HepG2 (cell line): ENCODE measurements around the gene DICER1. TPM values are rescaled to one million over a fixed set of nuclear protein-coding genes. Genes with fewer than 3 reads are reported as not detected.

ENCODE experiments used
- ATAC-seq: fragments of 200-7000 bp; cut with Tn5 transposase; 3 replicates; pipeline ENCODE4 v1.9.1; 2020; ENCODE audit warnings: mild to moderate bottlenecking, moderate library complexity
- BruUV-seq: library from RNA; stranded (reverse); fragments of 400-500 nt; replicated peaks from 2 replicates; lab custom pipeline; 2021; lab: Mats Ljungman, UMichigan
- CTCF ChIA-PET: fragments of 300-600 bp; formaldehyde crosslinking; extraction: SDS; loops from one replicate; lab custom pipeline; 2021; ENCODE audit warnings: low total read pairs, inconsistent platforms, low intra/inter-chr PET ratio; lab: Yijun Ruan, JAX
- POLR2A ChIA-PET: fragments of 350-600 bp; sonication (Branson Sonifier 250); formaldehyde crosslinking; loops from one replicate; lab custom pipeline; 2020; ENCODE audit warnings: antibody characterized with exemption, inconsistent platforms; lab: Yijun Ruan, JAX
- DNase-seq: peaks from one replicate; pipeline ENCODE4 v3.0.0-alpha.2; 2015; ENCODE audit warnings: low spot score
- FAIRE-seq: peaks from 3 replicates; lab custom pipeline; 2011; peaks lifted over from hg19 to GRCh38; lab: Jason Lieb, UNC
- H2AFZ ChIP-seq: one replicate; pipeline ENCODE4 v1.6.1; 2011; ENCODE audit warnings: low read length, inconsistent platforms
- H3K27ac ChIP-seq: fragments of 300-600 bp; 3 replicates; pipeline ENCODE4 v1.8.0; 2011; ENCODE audit warnings: mixed run types, mild to moderate bottlenecking, mixed read lengths, low read length, inconsistent platforms; ENCODE audit not compliant: insufficient read depth; ENCODE audit errors: extremely low read length
- H3K27me3 ChIP-seq, 2 experiments: fragments of 200-600 bp in 1 of 2; 2 replicates in 1 of 2; 3 replicates in 1 of 2; pipeline versions ENCODE4 v1.6.0 to v1.8.0; 2011; ENCODE audit warnings: low read length in 2 of 2, mild to moderate bottlenecking in 2 of 2, moderate library complexity in 2 of 2, inconsistent platforms in 1 of 2; ENCODE audit not compliant: insufficient read depth in 2 of 2, control insufficient read depth in 1 of 2
- H3K36me3 ChIP-seq, 2 experiments: fragments of 200-600 bp in 1 of 2; replicated peaks in 1 of 2; 2 replicates in 1 of 2; 3 replicates in 1 of 2; pipeline versions ENCODE4 v1.5.1 to v1.8.0; 2011; ENCODE audit warnings: low read length in 2 of 2, inconsistent platforms in 1 of 2; ENCODE audit not compliant: insufficient read depth in 2 of 2, control insufficient read depth in 1 of 2
- H3K4me1 ChIP-seq: 2 replicates; pipeline ENCODE4 v1.5.1; 2012; ENCODE audit warnings: low read length, inconsistent platforms; ENCODE audit not compliant: insufficient read depth
- H3K4me2 ChIP-seq: 2 replicates; pipeline ENCODE4 v1.6.0; 2011; ENCODE audit warnings: low read depth, low read length, inconsistent platforms
- H3K4me3 ChIP-seq, 3 experiments: fragments of 200-600 bp in 1 of 3; sonication (generic), shearing (Covaris generic) in 1 of 3; replicated peaks in 1 of 3; 2 replicates each; pipeline ENCODE4 v1.5.1; 2011 to 2016; ENCODE audit warnings: low read length in 3 of 3, inconsistent platforms in 2 of 3, low read depth in 2 of 3, mild to moderate bottlenecking in 2 of 3, control low read depth in 1 of 3, mixed read lengths in 1 of 3; ENCODE audit not compliant: insufficient read depth in 1 of 3
- H3K79me2 ChIP-seq: one replicate; pipeline ENCODE4 v1.6.1; 2011; ENCODE audit warnings: low read length, inconsistent platforms; ENCODE audit not compliant: insufficient read depth
- H3K9ac ChIP-seq: 2 replicates; pipeline ENCODE4 v1.6.0; 2011; ENCODE audit warnings: mild to moderate bottlenecking, low read depth, low read length, inconsistent platforms; ENCODE audit not compliant: insufficient read depth
- H3K9me3 ChIP-seq: 2 replicates; pipeline ENCODE4 v1.5.1; 2012; ENCODE audit warnings: mild to moderate bottlenecking, low read length
- H4K20me1 ChIP-seq: 2 replicates; pipeline ENCODE4 v1.6.0; 2011; ENCODE audit warnings: inconsistent platforms, mild to moderate bottlenecking, low read length, moderate library complexity; ENCODE audit not compliant: insufficient read depth
- HNRNPK ChIP-seq: fragments of 200-400 bp; formaldehyde crosslinking; IDR thresholded peaks from 2 replicates; pipeline ENCODE4 v1.6.1; 2018; ENCODE audit warnings: low read length, low read depth, moderate library complexity, mild to moderate bottlenecking; ENCODE audit not compliant: poor library complexity, severe bottlenecking
- PCBP1 ChIP-seq: fragments of 200-400 bp; formaldehyde crosslinking; IDR thresholded peaks from 2 replicates; pipeline ENCODE4 v1.6.1; 2017; ENCODE audit warnings: mild to moderate bottlenecking, low read depth, low read length, borderline replicate concordance
- PCBP2 ChIP-seq: fragments of 200-400 bp; formaldehyde crosslinking; optimal IDR thresholded peaks from 2 replicates; pipeline ENCODE3; 2018; ENCODE audit warnings: low read length, low read depth; ENCODE audit not compliant: poor library complexity, severe bottlenecking
- ZNF260 ChIP-seq: sonication (generic); formaldehyde crosslinking; IDR thresholded peaks from 2 replicates; pipeline ENCODE4 v1.4.0; 2020; ENCODE audit warnings: missing genetic modification reagents, low read depth, mild to moderate bottlenecking, borderline replicate concordance
- in situ Hi-C: cut with HindIII; loops from 2 replicates; pipeline ENCODE4 v1.10.0; 2017; ENCODE audit warnings: low pct_unique_long_range_greater_than_20kb; ENCODE audit not compliant: extremely low pct_ligation_motif_present
- intact Hi-C: fragments of 100-400 bp; cut with micrococcal nuclease; formaldehyde crosslinking; loops from one replicate; pipeline ENCODE4 v1.10.0; 2022; ENCODE audit not compliant: unreplicated experiment
- polyA plus RNA-seq, 8 experiments: library from polyadenylated mRNA; depleted of rRNA in 3 of 8; stranded (reverse) in 7 of 8; unstranded in 1 of 8; fragments of >200 nt; fragmentation: Illumina TruSeq in 4 of 8; extraction: Trizol in 4 of 8; gene quantifications; 2 replicates each; pipeline versions ENCODE4 v1.2.1 to v1.2.3, GENCODE V29; 2011 to 2016; ENCODE audit warnings: low read depth in 4 of 8, missing spikeins in 1 of 8, mixed read lengths in 1 of 8; ENCODE audit not compliant: insufficient read depth in 1 of 8
- total RNA-seq, 5 experiments: library from RNA; depleted of rRNA; stranded (reverse); fragments of >200 nt; fragmentation: Illumina TruSeq; extraction: Trizol; gene quantifications; 2 replicates each; pipeline ENCODE4 v1.2.3, GENCODE V29; 2016; ENCODE audit warnings: low read depth in 1 of 5
- TF ChIP-seq, protein P1 (sequence below): sonication (generic); formaldehyde crosslinking; IDR thresholded peaks from 2 replicates; pipeline ENCODE4 v1.4.0; 2020; ENCODE audit warnings: missing genetic modification reagents
- TF ChIP-seq, protein P2 (sequence below): sonication (generic); formaldehyde crosslinking; IDR thresholded peaks from 2 replicates; pipeline ENCODE4 v1.4.0; 2020; ENCODE audit warnings: mild to moderate bottlenecking, missing genetic modification reagents

Gene DICER1
- total and polyA plus RNA-seq, 2 of the 13 experiments (the other 11 are each of a cell fraction or from before 2014, with no cell fraction given): 31.8 to 61.9 TPM

DNA sequence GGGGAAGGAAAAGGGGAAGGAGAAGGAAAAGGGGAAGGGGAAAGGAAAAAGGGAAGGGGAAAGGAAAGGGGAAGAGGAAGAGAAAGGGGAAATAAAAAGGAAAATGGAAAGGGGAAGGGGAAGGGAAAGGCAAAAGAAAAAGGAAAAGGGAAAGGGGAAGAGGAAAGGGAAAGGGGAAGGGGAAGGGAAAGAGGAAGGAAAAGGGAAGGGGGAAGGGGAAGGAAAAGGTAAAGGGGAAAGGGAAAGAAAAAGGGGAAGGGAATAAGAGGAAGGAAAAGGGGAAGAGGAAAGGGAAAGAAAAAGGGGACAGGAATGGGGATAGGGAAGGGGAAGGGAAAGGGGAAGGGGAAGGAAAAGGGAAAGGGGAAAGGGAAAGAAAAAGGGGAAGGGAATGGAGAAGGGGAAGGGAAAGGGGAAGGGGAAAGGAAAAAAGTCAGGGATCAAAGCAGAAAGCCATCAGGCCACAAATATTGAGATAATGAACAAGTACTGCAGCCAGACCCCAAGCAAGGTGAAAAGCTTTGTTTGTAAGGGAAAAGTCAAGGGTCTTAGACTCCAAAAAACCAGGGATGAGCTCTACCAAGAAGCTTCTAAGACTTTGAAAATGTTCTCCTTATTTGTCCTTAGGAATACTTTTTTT lies 20.0 kb downstream of the DICER1 start:
- Histone ChIP-seq H3K9ac (no peak overlapping the region), H3K4me3 (no peak overlapping the region), H3K79me2 (peaks cover 75% of the 10 kb centered on the region), H3K36me3 (peaks cover 0 to 14% of the 10 kb centered on the region in 2 experiments; a peak in 2 of 5 replicates), H3K27me3 (no peaks in the 10 kb centered on the region), H2AFZ (no peak overlapping the region), H3K27ac (no peak overlapping the region), H3K4me2 (no peak overlapping the region), H3K4me1 (peaks cover 19% of the 10 kb centered on the region), H3K9me3 (no peaks in the 10 kb centered on the region), H4K20me1 (peaks cover 12% of the 10 kb centered on the region)
- ChIA-PET CTCF (no interaction called here), POLR2A (no interaction called here)
- no TSS peak for BruUV-seq
- in situ Hi-C loops: no loop called here
- ATAC-seq (no peak), FAIRE-seq (no peak), DNase-seq (no peak)
- intact Hi-C loops: no loop called here
- TF ChIP-seq HNRNPK (peak; percentile 99), ZNF260 (CRISPR knock-in tag) (no peak), PCBP2 (peak; percentile 100), PCBP1 (0 out of 2 replicates have a peak, but pooled peaks have one; percentile 71)
- TF ChIP-seq, protein P1, sequence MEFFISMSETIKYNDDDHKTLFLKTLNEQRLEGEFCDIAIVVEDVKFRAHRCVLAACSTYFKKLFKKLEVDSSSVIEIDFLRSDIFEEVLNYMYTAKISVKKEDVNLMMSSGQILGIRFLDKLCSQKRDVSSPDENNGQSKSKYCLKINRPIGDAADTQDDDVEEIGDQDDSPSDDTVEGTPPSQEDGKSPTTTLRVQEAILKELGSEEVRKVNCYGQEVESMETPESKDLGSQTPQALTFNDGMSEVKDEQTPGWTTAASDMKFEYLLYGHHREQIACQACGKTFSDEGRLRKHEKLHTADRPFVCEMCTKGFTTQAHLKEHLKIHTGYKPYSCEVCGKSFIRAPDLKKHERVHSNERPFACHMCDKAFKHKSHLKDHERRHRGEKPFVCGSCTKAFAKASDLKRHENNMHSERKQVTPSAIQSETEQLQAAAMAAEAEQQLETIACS (CRISPR knock-in tag): no peak
- TF ChIP-seq, protein P2, sequence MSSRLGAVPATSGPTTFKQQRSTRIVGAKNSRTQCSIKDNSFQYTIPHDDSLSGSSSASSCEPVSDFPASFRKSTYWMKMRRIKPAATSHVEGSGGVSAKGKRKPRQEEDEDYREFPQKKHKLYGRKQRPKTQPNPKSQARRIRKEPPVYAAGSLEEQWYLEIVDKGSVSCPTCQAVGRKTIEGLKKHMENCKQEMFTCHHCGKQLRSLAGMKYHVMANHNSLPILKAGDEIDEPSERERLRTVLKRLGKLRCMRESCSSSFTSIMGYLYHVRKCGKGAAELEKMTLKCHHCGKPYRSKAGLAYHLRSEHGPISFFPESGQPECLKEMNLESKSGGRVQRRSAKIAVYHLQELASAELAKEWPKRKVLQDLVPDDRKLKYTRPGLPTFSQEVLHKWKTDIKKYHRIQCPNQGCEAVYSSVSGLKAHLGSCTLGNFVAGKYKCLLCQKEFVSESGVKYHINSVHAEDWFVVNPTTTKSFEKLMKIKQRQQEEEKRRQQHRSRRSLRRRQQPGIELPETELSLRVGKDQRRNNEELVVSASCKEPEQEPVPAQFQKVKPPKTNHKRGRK (CRISPR knock-in tag): peak; percentile 63; the same call in 1 of the 2 replicates
